ENCODE data around the gene ZNF669.

- no peak for TF ChIP-seq CTCF (IDR thresholded peaks at IDR 0.05; ENCODE audit: low read depth, low read length)
- no peak for TF ChIP-seq MAX (IDR thresholded peaks at IDR 0.05; ENCODE audit: low read depth, low read length)
Observed at GRCh38 chr1:247077213-247077612, 26.9 kb downstream of the ZNF669 start.
